GM12891 (cell line): ENCODE results near the gene ADAM11.

ENCODE experiments used
- DNase-seq: peaks from one replicate; pipeline ENCODE4 v3.0.0; 2011; ENCODE audit warnings: low spot score; ENCODE audit not compliant: insufficient read length
- FAIRE-seq: peaks from 2 replicates; lab custom pipeline; 2011; peaks lifted over from hg19 to GRCh38; lab: Jason Lieb, UNC
- PAX5 ChIP-seq: IDR thresholded peaks from 2 replicates; pipeline ENCODE4 v1.6.1; 2011; ENCODE audit warnings: low read length, moderate library complexity, mild to moderate bottlenecking; ENCODE audit not compliant: insufficient read depth, severe bottlenecking
- POLR2A ChIP-seq: IDR thresholded peaks from 2 replicates; pipeline ENCODE4 v1.6.1; 2011; ENCODE audit warnings: low read depth, low read length, control low read depth
- POLR2AphosphoS5 ChIP-seq: IDR thresholded peaks from 2 replicates; pipeline ENCODE4 v1.6.1; 2011; ENCODE audit warnings: low read depth, low read length, control low read depth
- POU2F2 ChIP-seq: IDR thresholded peaks from 2 replicates; pipeline ENCODE4 v1.6.1; 2011; ENCODE audit warnings: low read depth, mild to moderate bottlenecking, control low read depth, low read length, moderate library complexity
- SPI1 ChIP-seq: IDR thresholded peaks from 2 replicates; pipeline ENCODE4 v1.6.1; 2011; ENCODE audit warnings: low read depth, low read length, control low read depth
- TAF1 ChIP-seq: IDR thresholded peaks from 2 replicates; pipeline ENCODE4 v1.6.1; 2011; ENCODE audit warnings: low read depth, low read length, control low read depth

Gene ADAM11

DNA sequence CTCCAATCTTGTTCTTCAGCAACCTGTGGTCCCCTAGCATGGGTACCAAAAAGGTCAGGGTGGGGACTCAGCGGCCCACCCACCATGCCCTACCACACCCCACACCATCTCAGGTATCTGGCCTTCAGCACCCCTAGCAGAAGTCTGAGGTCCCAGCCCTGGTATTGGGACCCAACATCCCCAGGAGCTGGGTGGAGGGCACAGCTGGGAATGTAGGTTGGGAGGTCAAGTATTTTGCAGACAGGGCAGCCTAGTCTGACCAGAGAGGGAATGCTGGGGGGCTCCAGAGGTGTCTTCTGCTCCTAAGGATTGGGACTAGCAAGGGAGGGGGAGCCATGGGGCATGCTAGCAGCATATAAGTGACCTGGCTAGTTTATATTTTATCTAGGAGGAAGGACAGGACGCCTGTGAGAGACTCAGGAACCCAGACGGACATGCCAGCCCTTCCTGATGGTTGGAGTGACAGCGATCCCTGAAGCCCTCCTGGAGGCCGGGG lies 822 bp upstream of the ADAM11 start:
- DNase-seq (no peak), FAIRE-seq (no peak)
- TF ChIP-seq POU2F2, result no peak
- TF ChIP-seq POLR2AphosphoS5, result no peak
- no peak for TF ChIP-seq SPI1
- TF ChIP-seq TAF1, result no peak
- TF ChIP-seq POLR2A, result no peak
- TF ChIP-seq PAX5, result no peak

GRCh38 chr17:44759086-44759915 lies 513 bp downstream of the ADAM11 start:
- DNase-seq (peak; percentile 53), FAIRE-seq (peak; percentile 28)
- TF ChIP-seq PAX5, result no peak
- TF ChIP-seq SPI1, result no peak
- TF ChIP-seq POU2F2, result no peak
- TF ChIP-seq TAF1, result no peak
- TF ChIP-seq POLR2AphosphoS5, result no peak
- TF ChIP-seq POLR2A, result no peak

DNA sequence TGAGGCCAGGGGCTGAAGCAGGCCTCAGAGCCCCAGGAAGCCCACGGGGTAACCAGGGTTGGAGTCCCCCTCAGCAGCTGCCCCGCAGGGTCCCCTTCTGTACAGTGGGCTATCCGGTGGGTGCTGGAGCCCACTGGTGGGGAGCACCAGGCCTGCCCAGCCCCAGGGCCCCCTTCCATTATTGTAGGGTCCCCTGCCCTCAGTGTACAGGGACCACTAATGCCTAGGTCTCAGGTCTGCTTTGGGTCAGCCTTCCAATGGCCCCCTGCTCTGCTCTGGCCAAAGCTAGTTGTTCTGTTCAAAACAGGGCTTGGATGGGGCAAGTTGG lies 1.1 kb downstream of the ADAM11 start:
- FAIRE-seq (no peak), DNase-seq (no peak)
- TF ChIP-seq POU2F2 (no peak), SPI1 (no peak), TAF1 (no peak), PAX5 (no peak), POLR2A (no peak), POLR2AphosphoS5 (no peak)

DNA sequence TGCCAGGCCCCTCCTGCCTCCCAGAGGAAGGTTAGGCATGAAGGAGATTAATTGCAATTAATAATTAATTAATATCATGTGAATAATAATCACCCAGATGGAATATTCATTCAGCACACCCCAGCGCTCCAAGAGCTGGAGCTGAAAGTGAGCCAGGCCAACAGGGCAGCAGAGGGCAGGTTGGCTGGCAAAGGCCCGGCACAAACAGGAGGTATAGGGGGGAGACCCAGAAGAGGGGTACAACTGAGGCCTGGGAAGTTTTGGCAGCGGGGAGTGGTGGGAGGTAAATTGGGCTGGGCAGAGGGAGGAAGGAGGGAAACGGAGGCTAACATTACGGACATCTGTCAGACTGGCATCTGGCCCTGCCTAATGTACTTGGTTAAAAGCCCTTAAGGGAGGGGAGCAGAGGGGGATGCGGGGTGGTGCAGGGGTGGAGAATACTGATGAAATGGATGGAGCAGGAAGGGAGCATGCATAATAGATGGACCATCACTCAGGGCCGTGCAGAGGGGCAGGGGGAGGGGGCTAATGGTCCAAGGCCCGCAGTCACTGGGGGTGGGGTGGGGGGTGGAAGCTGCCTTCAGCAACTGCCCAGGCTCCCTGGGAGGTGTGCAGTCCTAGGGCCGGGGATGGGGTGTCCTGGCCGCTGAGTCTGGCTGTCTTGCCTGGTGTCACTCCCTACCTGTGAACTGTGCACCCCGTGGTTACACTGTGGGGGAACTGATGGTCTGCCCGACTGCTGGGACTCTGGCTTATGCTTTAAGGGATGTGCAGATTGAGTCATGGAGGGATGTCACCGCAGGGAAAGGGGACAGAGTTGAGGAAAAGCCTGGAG lies 1.9 kb downstream of the ADAM11 start:
- TF ChIP-seq POU2F2, result no peak
- TF ChIP-seq POLR2AphosphoS5, result no peak
- no peak for TF ChIP-seq TAF1
- no peak for TF ChIP-seq POLR2A
- TF ChIP-seq PAX5, result no peak
- TF ChIP-seq SPI1, result no peak

DNA sequence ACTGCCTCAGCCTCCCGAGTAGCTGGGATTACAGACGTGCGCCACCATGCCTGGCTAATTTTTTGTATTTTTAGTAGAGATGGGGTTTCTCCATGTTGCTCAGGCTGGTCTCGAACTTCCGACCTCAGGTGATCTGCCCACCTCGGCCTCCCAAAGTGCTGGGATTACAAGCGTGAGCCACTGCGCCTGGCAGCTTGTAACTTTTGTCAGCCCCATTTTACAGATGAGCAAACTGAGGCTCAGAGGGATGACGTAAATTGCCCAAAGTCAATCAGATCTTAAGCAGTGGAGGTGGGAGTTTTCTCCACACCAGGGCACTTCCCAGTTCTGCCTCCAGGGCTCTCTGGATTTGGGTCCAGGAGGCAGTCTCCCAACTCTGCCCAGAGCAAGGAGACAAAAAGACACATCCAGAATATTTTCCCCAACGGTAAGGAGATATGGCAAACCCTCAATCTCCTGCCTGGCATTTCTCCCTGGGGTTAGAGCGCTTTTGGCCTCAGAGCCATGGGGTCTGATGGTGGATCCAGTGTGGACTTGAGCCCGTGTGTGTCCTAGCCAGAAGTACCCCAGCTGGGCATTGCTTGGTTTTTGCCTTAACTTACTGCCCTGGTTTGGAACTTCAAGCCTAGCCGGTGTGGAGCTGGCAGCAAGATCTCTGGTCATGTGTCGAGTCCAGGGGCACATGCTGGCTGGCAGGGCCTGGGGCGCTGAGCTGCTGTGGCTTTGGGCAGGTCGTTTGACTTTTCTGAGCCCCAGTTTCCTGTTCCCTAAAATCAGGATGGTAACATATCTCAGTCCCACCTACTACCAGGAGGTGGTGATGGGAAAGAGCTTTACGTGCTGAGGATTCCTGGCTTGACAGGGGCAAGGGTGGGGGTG lies 3.4 kb downstream of the ADAM11 start:
- TF ChIP-seq POLR2AphosphoS5 (no peak), POLR2A (no peak), SPI1 (no peak), TAF1 (no peak), PAX5 (no peak), POU2F2 (no peak)
- no peak for DNase-seq
- FAIRE-seq, result no peak

More for the DNA sequence above, 1.9 kb downstream of the ADAM11 start:
- no peak for FAIRE-seq
- DNase-seq, result no peak

- FAIRE-seq (no peak), DNase-seq (no peak)
- TF ChIP-seq TAF1, result no peak
- no peak for TF ChIP-seq POLR2A
- TF ChIP-seq PAX5, result no peak
- no peak for TF ChIP-seq POU2F2
- no peak for TF ChIP-seq SPI1
- no peak for TF ChIP-seq POLR2AphosphoS5
Measured at GRCh38 chr17:44763170-44763569, 4.4 kb downstream of the ADAM11 start.

DNA sequence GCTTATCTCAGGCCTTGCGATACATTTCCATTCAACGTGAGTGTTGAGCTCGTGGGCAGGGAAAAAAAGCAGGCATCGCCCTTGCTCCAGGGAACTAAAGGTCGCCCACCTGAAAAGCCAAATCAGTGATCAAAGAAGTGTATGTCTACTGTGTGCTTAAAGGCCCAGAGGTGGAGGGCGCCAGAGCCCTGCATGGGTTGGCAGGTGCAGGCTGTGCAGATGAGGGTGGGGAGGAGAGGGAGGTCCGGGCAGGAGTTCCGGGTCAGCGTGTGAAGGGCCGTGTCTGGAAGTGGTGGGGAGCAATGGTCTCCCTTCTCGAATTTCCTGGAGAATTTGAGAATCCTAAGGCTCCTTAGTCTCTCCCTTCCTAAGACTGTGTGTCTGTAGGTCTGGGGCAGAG lies 7.2 kb downstream of the ADAM11 start:
- no peak for TF ChIP-seq POU2F2
- FAIRE-seq, result no peak
- DNase-seq, result no peak

GRCh38 chr17:44766409-44767038 lies 7.7 kb downstream of the ADAM11 start:
- TF ChIP-seq PAX5 (no peak), POU2F2 (no peak), POLR2AphosphoS5 (no peak), TAF1 (no peak), POLR2A (no peak), SPI1 (no peak)
- no peak for FAIRE-seq
- no peak for DNase-seq

GRCh38 chr17:44767493-44767892 lies 8.7 kb downstream of the ADAM11 start:
- FAIRE-seq (peak; percentile 20), DNase-seq (peak; percentile 43)
- TF ChIP-seq POU2F2 (no peak), SPI1 (peak; percentile 55)

- TF ChIP-seq PAX5 (no peak), SPI1 (no peak), TAF1 (no peak), POLR2A (no peak), POU2F2 (no peak), POLR2AphosphoS5 (no peak)
- no peak for DNase-seq
- FAIRE-seq, result peak; percentile 13
Measured at GRCh38 chr17:44768505-44769142, 9.8 kb downstream of the ADAM11 start.
